Spleen (tissue), 7 donors: ENCODE measurements around the gene SSH2.

Experiments used
- CTCF ChIP-seq, 11 experiments: fragments of 200-600 bp in 7 of 11; fragments of 450-650 bp in 4 of 11; sonication (generic) in 4 of 11; IDR thresholded peaks in 8 of 11; conservative IDR thresholded peaks in 3 of 11; 1 replicate in 7 of 11; 2 replicates in 4 of 11; pipeline versions ENCODE4 v1.4.0 to v1.8.0; 2016 to 2021; ENCODE audit warnings: antibody characterized with exemption in 11 of 11, inconsistent platforms in 4 of 11, mild to moderate bottlenecking in 1 of 11
- POLR2A ChIP-seq, 3 donors: fragments of 450-650 bp; IDR thresholded peaks; one replicate each; pipeline ENCODE4 v1.5.1; 2017; ENCODE audit warnings: antibody characterized with exemption in 3 of 3, mild to moderate bottlenecking in 1 of 3
- POLR2AphosphoS5 ChIP-seq, 3 donors: sonication (generic); formaldehyde crosslinking; IDR thresholded peaks; one replicate each; pipeline ENCODE4 v1.5.1; 2017; ENCODE audit warnings: antibody characterized with exemption in 3 of 3
- donor health status: DM: no; HTN: no; CAD: no; lungs with moderate emphysema.
- donor health status: DM: no; HTN: no; CAD: no.
- donor health status: DM: no; HTN: no; CAD: no.

- TF ChIP-seq CTCF (IDR thresholded peaks at IDR 0.05 in 8 of 11, conservative IDR thresholded peaks at IDR 0.05 in 3 of 11) (peak in 1 of 11 experiments; percentile 31), POLR2A (IDR thresholded peaks at IDR 0.05) (no peak), POLR2AphosphoS5 (IDR thresholded peaks at IDR 0.05) (peak; percentile 84 to 92 (median 91))
Measured at GRCh38 chr17:29929533-29930408, at the start of gene SSH2.
